HG02763 (cell line): Measurements from ENCODE around the gene OLFML2B.
"Not testable (repeated sequence)": the region's sequence is repeated elsewhere in the genome, so short reads cannot be mapped to it uniquely, and the experiment has no call there.

Experiments used
- ATAC-seq: cut with Tn5 transposase; IDR thresholded peaks from one replicate; pipeline ENCODE4 v1.9.1; 2021; ENCODE audit warnings: mild to moderate bottlenecking, moderate library complexity; ENCODE audit not compliant: unreplicated experiment

OLFML2B gene

DNA sequence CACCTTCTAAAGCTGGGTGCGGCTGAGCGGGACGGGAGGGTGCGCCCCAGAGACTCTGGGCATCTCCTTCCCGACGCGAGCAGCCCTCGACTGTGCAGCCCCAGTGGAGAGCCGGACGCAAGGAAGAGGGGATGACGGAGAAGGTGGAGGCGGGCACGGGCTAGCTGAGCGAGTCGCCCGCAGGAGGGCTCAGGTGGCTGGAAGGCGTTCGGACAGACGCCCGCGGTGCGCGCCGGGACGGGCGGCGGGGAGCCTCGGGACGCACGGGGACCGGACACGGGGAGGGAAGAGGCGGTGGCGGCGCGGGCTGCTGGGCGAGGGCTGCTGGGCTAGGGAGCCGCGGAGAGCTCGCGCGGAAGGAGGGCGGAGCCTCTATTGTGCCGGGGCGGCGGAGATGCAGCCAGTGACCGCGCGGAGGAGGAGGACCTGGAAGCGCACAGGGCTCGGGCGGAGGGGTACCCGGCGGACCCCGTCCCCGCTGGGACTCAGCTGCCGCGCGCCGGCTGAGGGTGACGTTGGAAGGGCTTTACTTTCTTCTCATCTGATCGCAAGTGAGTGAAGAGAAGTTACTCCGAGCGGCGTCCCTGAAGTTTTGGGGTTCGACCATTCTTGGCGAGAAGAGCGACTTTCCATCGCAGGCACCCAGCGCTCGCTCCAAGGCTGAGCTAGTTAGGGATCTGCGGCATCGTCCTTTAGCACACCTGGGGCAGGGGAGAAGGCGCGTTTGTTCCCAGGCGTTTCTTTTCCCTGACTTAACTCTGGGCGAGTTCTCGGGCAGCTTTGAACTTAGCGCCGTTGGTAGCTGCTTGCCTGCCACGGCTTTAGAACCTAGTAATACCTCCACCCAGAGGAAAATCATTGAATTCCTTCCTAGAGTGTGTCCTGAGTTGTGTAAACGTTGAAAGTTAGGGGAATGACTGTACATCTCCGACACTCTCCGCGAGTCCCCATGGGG, at the start of gene OLFML2B:
TSS of gene OLFML2B (minus strand) at position 323 of the 955 bp plus-strand sequence. CDS start 439 bp downstream, outside the sequence.
- no peak for ATAC-seq

DNA sequence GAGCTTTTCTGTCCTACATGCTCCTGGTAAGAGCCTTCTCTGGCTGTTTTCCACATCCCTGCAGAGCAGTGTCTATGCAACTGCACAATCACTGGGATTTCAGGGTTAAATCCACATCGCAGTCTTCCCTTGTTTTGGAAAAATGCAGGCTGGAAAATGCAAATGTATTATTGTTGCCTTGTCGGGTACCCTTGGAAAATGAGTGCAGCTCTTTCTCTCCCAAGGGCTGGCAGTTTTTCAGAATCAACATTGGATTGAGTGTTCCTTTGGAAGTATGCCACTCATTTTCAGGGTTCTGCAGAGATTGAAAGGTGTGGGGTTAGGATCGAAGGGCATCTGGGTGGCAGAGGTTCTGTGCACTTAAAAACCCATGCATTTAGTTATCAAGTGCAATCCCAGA, 49.1 kb upstream of the OLFML2B start:
- no peak for ATAC-seq

DNA sequence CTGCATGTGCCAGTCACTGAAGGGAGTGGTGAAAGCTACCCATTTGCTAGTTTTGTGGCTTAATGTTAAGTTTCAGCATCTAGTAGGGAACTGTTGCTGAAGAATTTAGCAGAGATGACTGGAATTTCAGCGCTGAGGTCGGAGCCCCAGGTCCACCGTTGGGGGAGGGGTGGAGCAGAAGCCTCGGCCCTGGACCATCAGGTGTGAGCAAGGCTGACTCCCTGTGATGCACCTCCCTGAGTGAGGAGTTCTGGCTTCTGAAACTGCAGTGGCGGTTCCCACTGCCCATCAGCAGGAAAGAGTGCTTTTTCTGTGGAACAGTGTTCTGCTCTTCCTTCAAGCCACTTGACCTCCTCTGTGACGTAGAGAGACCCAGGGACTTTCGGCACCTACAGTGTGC, 47.2 kb upstream of the OLFML2B start:
- ATAC-seq: no peak

DNA sequence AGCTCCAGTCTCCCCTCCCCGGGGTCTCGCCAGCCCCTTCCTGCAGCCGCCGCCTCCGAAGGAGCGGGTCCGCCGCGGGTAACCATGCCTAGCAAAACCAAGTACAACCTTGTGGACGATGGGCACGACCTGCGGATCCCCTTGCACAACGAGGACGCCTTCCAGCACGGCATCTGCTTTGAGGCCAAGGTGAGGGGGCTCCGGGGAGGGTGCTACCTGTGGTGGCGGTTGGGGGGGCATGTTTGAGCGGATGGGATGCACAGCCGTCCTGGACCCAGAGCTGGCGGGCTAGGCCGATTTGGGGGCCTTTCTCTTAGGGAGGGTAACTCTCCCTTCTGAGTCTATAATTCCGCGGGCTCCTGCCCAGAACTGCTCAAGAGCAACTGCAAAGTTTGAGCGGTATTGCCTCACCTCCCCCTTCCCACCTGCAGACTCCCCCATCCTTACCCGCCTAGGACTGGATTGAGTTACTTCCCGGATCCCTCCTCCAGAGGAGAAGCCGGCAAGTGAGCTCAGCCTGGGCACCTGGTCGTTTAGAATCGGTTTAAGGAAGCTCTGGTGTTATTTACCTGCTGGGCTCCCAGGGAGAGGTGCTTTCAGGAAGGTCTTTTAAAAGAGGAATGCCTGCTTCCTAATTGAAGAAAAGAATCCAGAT, 46.6 kb upstream of the OLFML2B start:
- no peak for ATAC-seq

DNA sequence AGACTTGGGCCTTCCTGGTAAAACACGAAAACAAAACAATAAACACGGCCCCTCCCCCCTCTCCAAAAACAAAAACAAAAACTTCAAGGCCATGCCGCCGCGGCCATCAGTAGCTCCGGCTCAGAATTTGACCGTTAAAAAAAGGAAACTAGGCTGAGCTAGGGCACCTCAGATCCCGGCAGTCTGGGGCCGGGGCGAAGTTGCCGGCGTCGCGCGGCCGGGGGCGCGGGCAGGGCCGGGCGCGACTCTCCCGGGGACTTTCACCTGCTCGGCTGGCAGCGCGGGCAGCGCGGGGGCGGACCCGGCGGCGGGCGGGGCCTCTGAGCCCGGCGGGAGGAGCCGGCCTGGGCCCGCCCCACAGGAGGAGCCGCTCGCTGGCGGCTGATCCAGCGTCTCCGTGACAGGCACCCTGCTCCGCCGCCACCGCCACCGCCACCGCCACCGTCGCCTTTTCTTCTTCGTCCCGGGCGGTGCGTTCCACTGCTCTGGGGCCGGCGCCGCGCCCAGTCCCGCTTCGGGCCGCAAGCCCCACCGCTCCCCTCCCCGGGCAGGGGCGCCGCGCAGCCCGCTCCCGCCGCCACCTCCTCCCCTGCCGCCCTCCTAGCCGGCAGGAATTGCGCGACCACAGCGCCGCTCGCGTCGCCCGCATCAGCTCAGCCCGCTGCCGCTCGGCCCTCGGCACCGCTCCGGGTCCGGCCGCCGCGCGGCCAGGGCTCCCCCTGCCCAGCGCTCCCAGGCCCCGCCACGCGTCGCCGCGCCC, 45.8 kb upstream of the OLFML2B start, which contains the start of gene NOS1AP:
TSS of gene NOS1AP (plus strand) at position 358 of the 760 bp plus-strand sequence. CDS start 487 bp downstream, outside the sequence.
- ATAC-seq: peak; percentile 95

DNA sequence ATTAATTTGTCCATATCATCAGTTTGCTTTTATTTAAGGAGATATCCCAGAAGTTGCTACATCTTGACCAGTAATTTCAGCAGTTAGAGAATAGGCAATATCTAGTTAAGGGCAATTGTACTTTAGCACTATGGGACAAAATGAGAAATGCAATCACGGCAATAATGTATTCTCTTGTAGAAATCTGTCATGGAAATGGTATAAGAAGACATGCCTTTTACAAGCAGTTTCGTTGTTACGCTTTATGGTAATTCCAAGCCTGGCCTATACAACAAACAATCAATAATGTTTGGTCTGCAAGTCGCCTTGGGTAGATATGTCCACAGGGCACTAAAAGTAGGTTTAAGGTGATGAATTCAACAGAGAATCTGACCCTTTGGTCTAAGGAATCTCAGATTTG, 44.6 kb upstream of the OLFML2B start:
- no peak for ATAC-seq

DNA sequence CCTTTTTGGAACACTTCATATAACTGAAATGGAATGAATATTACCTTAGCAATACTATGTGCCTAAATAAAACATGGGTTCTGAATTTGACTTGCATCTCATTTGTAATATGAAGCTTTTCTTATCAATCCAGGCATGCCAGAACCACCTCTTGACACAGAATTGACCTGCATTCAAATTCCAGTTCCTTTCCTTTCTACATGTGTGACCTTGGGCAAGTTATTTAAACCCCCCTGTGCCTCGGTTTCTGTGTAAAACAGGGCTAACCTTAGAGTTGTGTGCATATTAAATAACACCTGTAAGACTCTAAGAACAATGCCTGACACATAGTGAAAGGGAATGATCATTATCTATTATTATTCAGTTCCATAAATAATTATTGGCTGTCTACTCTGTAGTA, 43.8 kb upstream of the OLFML2B start:
- no peak for ATAC-seq

DNA sequence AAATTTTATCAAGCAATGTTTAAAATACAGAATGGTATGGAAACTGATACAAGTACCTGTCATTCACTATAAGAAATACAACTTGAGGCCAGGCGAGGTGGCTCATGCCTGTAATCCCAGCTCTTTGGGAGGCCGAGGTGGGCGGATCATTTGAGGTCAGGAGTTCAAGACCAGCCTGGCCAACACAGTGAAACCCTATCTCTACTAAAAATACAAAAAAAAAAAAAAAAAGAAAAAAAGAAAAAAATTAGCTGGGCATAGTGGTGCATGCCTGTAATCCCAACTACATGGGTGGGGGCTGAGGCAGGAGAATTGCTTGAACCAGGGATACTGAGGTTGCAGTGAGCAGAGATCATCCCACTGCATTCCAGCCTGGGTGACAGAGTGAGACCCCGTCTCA, 43.2 kb upstream of the OLFML2B start:
- ATAC-seq: not testable (repeated sequence)

DNA sequence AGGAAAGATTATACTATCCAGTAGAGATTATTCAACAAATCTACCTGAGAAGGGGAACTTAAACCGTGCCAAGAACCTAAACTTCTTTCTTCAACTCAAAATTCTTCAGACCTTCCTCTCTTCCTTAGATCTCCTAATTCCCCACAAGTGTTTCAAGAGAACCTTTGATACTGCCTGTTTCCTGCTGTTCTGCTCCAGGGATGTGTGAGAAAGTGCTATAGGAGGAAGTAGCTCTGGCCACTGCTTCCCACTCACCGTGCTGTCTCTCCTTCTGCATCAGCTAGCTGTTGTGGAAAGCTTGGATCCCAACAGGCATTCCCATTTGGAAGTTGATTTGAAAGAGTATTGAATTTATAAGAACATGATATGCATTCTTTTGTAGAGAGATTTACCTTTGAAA, 41.3 kb upstream of the OLFML2B start:
- ATAC-seq: no peak

DNA sequence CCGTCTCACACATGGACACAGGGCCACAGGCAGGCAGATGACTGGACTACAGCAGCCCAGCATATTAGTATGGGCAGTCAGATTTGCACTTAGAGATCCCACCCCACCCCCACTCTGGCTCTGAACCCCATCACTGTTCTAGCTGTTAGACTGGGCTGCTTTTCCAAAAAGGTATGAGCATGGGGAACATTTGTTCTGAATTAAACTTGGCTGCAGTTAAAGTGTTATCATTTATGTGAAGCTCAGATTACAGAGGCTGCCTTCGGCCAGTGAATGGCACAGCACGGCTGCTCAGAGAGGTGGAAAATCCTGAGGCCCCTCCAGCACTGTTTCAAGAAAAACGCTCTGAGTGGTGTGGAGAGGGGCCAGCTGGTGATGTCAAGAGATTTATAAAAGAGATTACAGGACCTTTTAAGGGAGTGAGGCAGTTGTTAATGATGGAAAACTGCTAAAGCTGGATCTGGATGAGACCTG, 38.9 kb upstream of the OLFML2B start:
- no peak for ATAC-seq

DNA sequence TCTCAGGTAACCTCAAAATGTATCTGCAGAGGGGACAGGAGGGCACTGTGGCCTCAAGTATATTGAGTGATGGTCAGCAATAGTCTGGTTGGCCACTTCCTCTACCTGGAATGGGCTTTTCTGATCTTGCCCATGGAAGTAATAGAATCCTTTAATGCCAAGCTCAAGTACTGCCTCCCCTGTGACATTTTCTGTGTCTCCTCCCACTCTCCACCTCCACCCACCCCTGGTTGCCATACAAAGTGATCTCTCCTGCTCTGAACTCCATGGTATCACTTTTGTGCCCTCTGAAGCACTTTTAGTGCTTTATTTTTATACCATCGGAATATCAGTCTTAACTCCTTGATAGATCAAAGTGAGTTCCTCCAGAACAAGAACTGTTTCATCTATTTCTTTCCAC, 36.6 kb upstream of the OLFML2B start:
- no peak for ATAC-seq

DNA sequence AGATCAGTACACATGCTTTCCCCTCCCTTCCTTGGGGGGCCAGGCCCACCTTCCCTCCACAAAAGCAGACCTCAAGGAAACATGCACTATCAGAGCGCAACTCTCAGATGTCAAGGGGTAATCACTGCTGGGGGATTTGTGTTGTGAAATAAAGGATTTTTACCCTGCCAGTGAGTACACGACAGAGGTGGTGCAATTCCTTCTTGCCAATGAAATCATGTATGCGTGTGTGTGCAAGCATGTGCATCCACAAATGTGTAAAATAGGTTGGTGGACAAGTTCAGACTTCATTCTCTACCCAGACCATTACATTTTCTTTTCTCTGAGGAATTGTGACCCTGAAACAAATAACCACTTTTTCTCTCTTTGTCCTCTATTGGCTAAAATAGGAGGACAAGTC, 36.1 kb upstream of the OLFML2B start:
- ATAC-seq: no peak

DNA sequence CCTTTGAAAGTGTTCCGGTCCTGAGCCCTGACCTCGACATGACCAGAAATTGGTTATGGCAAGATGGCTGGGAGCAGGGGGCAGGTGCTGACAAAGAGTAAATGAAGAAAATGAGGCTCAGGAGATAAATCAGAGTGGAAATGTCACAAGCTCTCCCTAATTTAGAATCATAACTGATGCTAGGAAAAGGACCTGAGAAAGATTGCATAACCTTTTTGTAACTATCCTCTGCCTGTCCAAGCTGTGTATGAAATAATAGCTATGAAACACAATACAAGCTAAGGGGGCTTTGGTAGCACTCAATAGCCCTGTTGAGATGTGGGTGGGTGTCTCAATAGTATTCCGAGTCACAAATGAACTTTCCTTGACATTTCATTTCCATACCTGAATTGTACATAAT, 32.9 kb upstream of the OLFML2B start:
- ATAC-seq: no peak

DNA sequence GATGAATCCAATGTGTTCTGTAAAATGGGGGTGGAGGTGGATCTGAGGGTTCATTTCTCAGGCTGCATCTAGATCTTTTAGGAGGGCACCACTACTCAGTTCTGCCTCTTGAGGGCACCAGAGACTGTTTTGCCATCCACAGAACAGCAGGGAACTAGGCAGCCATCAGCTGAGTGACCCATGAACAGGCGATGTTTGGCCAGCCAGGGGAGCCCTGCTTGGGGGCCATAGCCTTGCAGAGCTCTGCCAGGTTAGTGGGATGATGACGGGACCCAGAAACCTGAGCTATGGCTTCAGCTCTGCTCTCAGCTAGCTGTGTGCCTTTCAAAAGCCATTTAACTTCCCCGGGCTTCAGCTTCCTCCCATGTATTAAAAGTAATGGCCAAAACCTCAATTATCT, 32.4 kb upstream of the OLFML2B start:
- no peak for ATAC-seq

DNA sequence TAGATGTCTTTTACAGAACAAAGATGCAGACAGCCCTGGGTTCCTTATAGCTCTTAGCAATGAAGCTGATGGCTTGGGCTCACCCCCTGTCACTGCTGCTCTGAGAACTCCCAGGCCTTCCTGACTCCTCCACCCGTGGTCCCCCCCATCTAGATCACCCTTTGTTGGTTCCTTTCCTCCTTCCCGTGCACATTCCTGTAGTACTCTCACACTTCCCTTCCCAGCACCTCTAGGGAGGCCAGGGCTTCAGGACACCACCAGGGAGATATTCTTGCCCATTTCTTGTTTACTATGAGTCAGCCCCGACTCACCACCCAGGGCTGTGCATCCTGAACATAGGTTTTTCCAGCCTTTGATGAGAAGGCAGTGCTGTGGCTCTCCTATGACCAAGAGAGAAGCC, 31.4 kb upstream of the OLFML2B start:
- no peak for ATAC-seq

DNA sequence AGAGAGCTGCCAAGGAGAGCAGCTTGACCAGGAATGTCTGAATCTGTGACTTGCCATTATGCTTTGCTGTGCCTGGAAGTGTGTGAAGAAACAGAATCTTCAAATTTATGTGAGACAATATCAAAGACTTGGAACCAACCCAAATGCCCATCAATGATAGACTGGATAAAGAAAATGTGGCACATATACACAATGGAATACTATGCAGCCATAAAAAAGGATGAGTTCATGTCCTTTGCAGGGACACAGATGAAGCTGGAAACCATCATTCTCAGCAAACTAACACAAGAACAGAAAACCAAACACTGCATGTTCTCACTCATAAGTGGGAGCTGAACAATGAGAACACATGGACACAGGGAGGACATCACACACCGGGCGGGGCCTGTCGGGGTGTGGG, 30.3 kb upstream of the OLFML2B start:
- ATAC-seq: not testable (repeated sequence)

DNA sequence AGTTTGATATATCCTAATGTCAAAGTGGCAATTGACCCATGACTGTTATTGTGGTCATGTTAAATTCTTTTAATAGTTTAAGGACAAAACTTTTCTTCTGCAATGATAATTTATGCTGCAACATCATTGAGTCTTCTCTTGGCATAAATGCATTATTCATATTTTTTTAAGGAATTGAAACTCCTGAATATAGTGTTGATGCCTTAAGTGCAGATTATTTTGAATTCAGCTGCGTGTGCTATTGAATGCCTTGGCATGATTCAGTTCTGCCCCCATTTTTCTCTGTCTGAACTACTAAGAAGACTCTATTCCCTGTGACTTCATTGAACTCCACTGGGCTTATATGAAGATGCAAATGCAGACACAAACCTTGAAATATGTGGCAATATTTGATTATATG, 23.3 kb upstream of the OLFML2B start:
- ATAC-seq: no peak

DNA sequence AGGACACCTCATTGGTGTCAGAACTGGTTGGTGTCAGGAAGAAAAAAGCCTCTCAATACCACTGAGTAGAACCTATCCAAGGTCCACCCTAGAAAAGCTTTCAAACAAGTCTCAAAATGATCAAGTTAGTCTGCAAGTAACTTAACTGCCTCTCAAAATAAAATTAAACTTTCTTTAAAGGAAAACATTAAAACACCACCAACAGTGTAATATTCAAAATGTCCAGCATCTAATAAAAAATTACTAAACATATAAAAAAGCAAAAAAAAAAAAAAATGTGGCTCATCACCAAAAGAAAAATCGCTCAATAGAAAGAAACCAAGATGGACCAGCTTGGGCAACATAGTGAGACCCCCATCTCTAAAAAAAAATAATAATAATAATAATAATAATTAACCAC, 18.7 kb upstream of the OLFML2B start:
- ATAC-seq: no peak

DNA sequence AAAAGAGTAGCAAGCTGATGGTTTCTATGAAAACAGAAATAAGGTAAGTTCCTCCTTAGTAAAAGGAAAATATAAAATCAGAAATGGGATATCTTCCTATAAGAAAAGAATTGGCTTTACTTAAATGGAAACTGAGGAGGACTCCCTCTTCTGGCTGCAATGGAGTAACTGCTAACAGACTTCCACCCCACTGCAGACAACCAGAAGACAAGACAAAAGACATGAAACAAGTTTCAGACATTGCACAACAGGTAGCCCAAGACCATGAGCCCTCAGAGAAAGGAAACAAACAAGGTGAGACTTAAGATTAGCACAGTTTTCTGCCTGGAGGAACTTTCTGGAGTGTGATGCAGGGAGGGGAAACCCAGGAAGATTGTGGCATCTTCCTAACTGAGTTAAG, 17.0 kb upstream of the OLFML2B start:
- ATAC-seq: no peak

DNA sequence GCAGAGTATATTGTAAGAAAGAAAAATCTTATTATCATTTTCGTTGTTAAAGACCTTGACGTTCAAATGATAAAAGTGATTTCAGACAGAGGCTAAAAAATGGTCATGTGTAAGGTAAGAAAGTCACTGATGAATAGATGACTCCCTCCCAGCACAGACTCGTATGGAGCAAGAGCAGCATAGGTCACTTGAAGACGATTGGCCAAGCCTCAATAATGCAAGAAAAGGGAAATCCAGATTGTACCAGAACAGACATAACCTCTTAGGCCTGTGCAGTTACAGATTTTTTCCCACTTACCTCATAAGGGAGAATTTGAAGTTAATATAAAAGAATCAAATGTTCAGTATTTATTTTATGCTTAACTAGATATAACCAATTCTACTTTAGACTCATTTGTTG, 16.3 kb upstream of the OLFML2B start:
- no peak for ATAC-seq

DNA sequence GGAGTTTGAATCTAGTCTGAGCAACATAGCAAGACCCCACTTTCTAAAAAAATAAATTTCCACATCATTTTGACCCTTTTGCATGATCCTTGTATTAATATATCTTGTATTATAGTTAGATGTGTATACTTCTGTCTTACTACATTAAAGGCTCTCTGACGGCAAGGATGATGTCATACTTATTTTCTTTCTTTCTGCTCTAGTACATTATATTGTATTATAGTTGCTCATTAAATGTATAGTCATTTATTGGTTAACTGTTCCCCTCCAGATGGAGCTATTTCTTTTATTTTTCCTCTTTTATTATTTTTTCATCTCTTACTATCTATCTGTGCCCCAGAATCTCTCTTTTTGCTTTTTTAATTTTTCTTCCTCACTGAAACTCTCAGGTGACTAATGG, 15.0 kb upstream of the OLFML2B start:
- no peak for ATAC-seq
